OCI-LY3 (cell line): ENCODE results near the gene KLF15.

Experiments used
- H2AFZ ChIP-seq: fragments of 200-600, 300-600 bp; shearing (Covaris generic); 2 replicates; pipeline ENCODE4 v1.6.0; 2014; ENCODE audit warnings: antibody characterized with exemption, low read depth, low read length
- H3K27ac ChIP-seq: fragments of 200-600, 300-600 bp; sonication (generic); 2 replicates; pipeline ENCODE4 v1.5.1; 2014; ENCODE audit warnings: mild to moderate bottlenecking, low read length, moderate library complexity, mixed read lengths
- H3K27me3 ChIP-seq: fragments of 200-600, 300-600 bp; sonication (generic); 2 replicates; pipeline ENCODE4 v1.6.1; 2014; ENCODE audit warnings: low read depth, low read length, mixed read lengths
- H3K36me3 ChIP-seq: fragments of 200-600, 300-600 bp; sonication (generic); replicated peaks from 2 replicates; pipeline ENCODE3; 2014; ENCODE audit warnings: low read depth, low read length, mixed read lengths
- H3K4me1 ChIP-seq: fragments of 300-600, 200-600 bp; sonication (generic); 2 replicates; pipeline ENCODE4 v1.6.1; 2014; ENCODE audit warnings: low read length, mixed read lengths
- H3K4me2 ChIP-seq: fragments of 200-600, 300-600 bp; sonication (generic); 2 replicates; pipeline ENCODE4 v1.6.1; 2014; ENCODE audit warnings: low read length, mixed read lengths
- H3K4me3 ChIP-seq: fragments of 300-600, 200-600 bp; sonication (generic); 2 replicates; pipeline ENCODE4 v1.5.1; 2014; ENCODE audit warnings: antibody characterized with exemption, mild to moderate bottlenecking, low read length, moderate library complexity
- H3K79me2 ChIP-seq: fragments of 300-600, 200-600 bp; shearing (Covaris generic); 2 replicates; pipeline ENCODE4 v1.6.1; 2014; ENCODE audit warnings: mild to moderate bottlenecking, low read length, mixed read lengths
- H3K9ac ChIP-seq: fragments of 300-600, 200-600 bp; shearing (Covaris generic); 2 replicates; pipeline ENCODE4 v1.6.0; 2014; ENCODE audit warnings: mild to moderate bottlenecking, low read length, moderate library complexity
- H3K9me3 ChIP-seq: fragments of 200-600, 300-600 bp; shearing (Covaris generic); 2 replicates; pipeline ENCODE4 v1.6.1; 2014; ENCODE audit warnings: low read length, mixed read lengths; ENCODE audit not compliant: insufficient read depth
- H4K20me1 ChIP-seq: fragments of 200-600, 300-600 bp; sonication (generic); 2 replicates; pipeline ENCODE4 v1.6.1; 2016; ENCODE audit warnings: low read length, mixed read lengths; ENCODE audit not compliant: insufficient read depth
- CTCF ChIP-seq: fragments of 200-600, 300-600 bp; sonication (generic); IDR thresholded peaks from 2 replicates; pipeline ENCODE4 v1.5.1; 2014; ENCODE audit warnings: antibody characterized with exemption, low read length, low read depth
- EZH2phosphoT487 ChIP-seq: fragments of 200-600 bp; shearing (Covaris generic); IDR thresholded peaks from 2 replicates; pipeline ENCODE4 v1.6.1; 2018; ENCODE audit warnings: antibody characterized with exemption, mixed run types, low read depth

The KLF15 gene

GRCh38 chr3:126378341-126378751 lies 21.1 kb upstream of the KLF15 start:
- Histone ChIP-seq H2AFZ (no peak overlapping the region), H3K4me1 (no peaks in the 10 kb centered on the region), H3K4me3 (no peak overlapping the region), H3K27ac (no peak overlapping the region), H3K9ac (no peak overlapping the region), H3K27me3 (0 out of 2 replicates have a peak, but pooled peaks cover 2% of the 10 kb centered on the region), H3K79me2 (no peaks in the 10 kb centered on the region), H3K4me2 (no peak overlapping the region), H4K20me1 (no peaks in the 10 kb centered on the region), H3K9me3 (no peaks in the 10 kb centered on the region), H3K36me3 (no peaks in the 10 kb centered on the region)
- TF ChIP-seq EZH2phosphoT487 (no peak), CTCF (no peak)

DNA sequence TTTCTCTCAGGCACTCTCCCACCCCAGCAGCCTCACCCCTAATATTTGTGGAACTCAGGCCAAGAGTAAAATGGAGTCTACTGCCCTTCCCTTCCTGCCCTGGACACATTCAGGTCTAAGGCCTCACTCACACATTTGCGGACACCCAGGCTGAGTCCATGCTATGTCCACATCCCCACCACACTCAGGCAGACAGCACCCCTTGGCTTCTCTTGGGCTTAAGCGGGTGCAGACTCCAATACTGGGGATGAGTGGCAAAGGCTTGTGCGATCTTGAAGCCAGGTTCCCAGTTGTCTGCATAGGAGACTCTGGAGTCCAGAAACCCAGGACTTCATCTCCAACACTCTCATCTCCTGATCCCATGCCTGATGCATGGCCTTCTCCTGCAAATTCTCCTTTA lies 20.0 kb upstream of the KLF15 start:
- H3K27ac ChIP-seq, result no peak overlapping the region
- 0 out of 2 replicates have a peak, but pooled peaks cover 2% of the 10 kb centered on the region for H3K27me3 ChIP-seq
- H3K4me1 ChIP-seq, result no peaks in the 10 kb centered on the region
- H3K9me3 ChIP-seq, result no peaks in the 10 kb centered on the region
- H3K36me3 ChIP-seq, result no peaks in the 10 kb centered on the region
- no peak overlapping the region for H3K4me2 ChIP-seq
- H2AFZ ChIP-seq, result no peak overlapping the region
- H3K4me3 ChIP-seq, result no peak overlapping the region
- no peak overlapping the region for H3K9ac ChIP-seq
- no peak for TF ChIP-seq CTCF
- TF ChIP-seq EZH2phosphoT487, result no peak
- H4K20me1 ChIP-seq, result no peaks in the 10 kb centered on the region
- H3K79me2 ChIP-seq, result no peaks in the 10 kb centered on the region

- no peak for TF ChIP-seq CTCF
- TF ChIP-seq EZH2phosphoT487, result no peak
- no peak overlapping the region for H3K27ac ChIP-seq
- no peaks in the 10 kb centered on the region for H3K36me3 ChIP-seq
- H3K4me3 ChIP-seq, result no peak overlapping the region
- no peaks in the 10 kb centered on the region for H3K4me1 ChIP-seq
- no peaks in the 10 kb centered on the region for H3K27me3 ChIP-seq
- H4K20me1 ChIP-seq, result no peaks in the 10 kb centered on the region
- H2AFZ ChIP-seq, result no peak overlapping the region
- no peaks in the 10 kb centered on the region for H3K79me2 ChIP-seq
- H3K9ac ChIP-seq, result no peak overlapping the region
- H3K4me2 ChIP-seq, result no peak overlapping the region
- H3K9me3 ChIP-seq, result no peaks in the 10 kb centered on the region
These were observed 19.2 kb upstream of the KLF15 start for GRCh38 chr3:126376444-126376843.

- no peaks in the 10 kb centered on the region for H3K27me3 ChIP-seq
These were observed 18.7 kb upstream of the KLF15 start for GRCh38 chr3:126375835-126376331.

More at GRCh38 chr3:126375835-126376331, 18.7 kb upstream of the KLF15 start:
- TF ChIP-seq CTCF (no peak), EZH2phosphoT487 (no peak)
- H3K9me3 ChIP-seq, result no peaks in the 10 kb centered on the region
- H3K9ac ChIP-seq, result no peak overlapping the region
- no peaks in the 10 kb centered on the region for H3K79me2 ChIP-seq
- H3K4me1 ChIP-seq, result no peaks in the 10 kb centered on the region
- H3K4me3 ChIP-seq, result no peak overlapping the region
- H3K27ac ChIP-seq, result no peak overlapping the region
- H3K36me3 ChIP-seq, result no peaks in the 10 kb centered on the region
- no peak overlapping the region for H3K4me2 ChIP-seq
- H4K20me1 ChIP-seq, result no peaks in the 10 kb centered on the region
- no peak overlapping the region for H2AFZ ChIP-seq
